HepG2 (cell line): ENCODE results near the gene HDAC3. TPM values are rescaled to one million over a fixed set of nuclear protein-coding genes. Genes with fewer than 3 reads are reported as not detected.
A peak's percentile ranks its signal among the peaks of the same experiment; 100 is the strongest.

Experiments used
- ASH2L ChIP-seq: fragments of 300-600, 200-600 bp; sonication (generic); IDR thresholded peaks from 2 replicates; pipeline ENCODE4 v1.7.0; 2017; ENCODE audit warnings: low read depth, mild to moderate bottlenecking, moderate library complexity, mixed read lengths, low read length; ENCODE audit not compliant: insufficient read length
- MTF2 ChIP-seq: sonication (generic); formaldehyde crosslinking; IDR thresholded peaks from 2 replicates; pipeline ENCODE4 v1.5.0; 2020; ENCODE audit warnings: missing genetic modification reagents, borderline replicate concordance
- NBN ChIP-seq: fragments of 450-650 bp; conservative IDR thresholded peaks from 2 replicates; pipeline ENCODE4 v1.6.1; 2017
- PPARG ChIP-seq: conservative IDR thresholded peaks from 2 replicates; pipeline ENCODE4 v1.6.1; 2016; ENCODE audit warnings: missing biosample characterization, missing genetic modification reagents
- SKI ChIP-seq: fragments of 450-650 bp; IDR thresholded peaks from one replicate; pipeline ENCODE4 v1.6.1; 2018; ENCODE audit warnings: mild to moderate bottlenecking; ENCODE audit not compliant: partially characterized antibody
- TP53 ChIP-seq: sonication (generic); formaldehyde crosslinking; conservative IDR thresholded peaks from 2 replicates; pipeline ENCODE4 v1.4.0; 2020; ENCODE audit warnings: missing genetic modification reagents
- ZBTB42 ChIP-seq: sonication (generic); formaldehyde crosslinking; IDR thresholded peaks from 2 replicates; pipeline ENCODE4 v1.5.0; 2020; ENCODE audit warnings: mild to moderate bottlenecking, missing genetic modification reagents
- ZFP37 ChIP-seq: sonication (generic); formaldehyde crosslinking; IDR thresholded peaks from 2 replicates; pipeline ENCODE4 v1.4.0; 2020; ENCODE audit warnings: missing genetic modification reagents, borderline replicate concordance
- ZNF33B ChIP-seq: sonication (generic); formaldehyde crosslinking; IDR thresholded peaks from 2 replicates; pipeline ENCODE4 v1.5.1; 2020; ENCODE audit warnings: mild to moderate bottlenecking, missing genetic modification reagents
- ZNF703 ChIP-seq: sonication (generic); formaldehyde crosslinking; IDR thresholded peaks from 2 replicates; pipeline ENCODE4 v1.5.1; 2020; ENCODE audit warnings: missing genetic modification reagents, mild to moderate bottlenecking, moderate library complexity, borderline replicate concordance
- polyA plus RNA-seq, 8 experiments: library from polyadenylated mRNA; depleted of rRNA in 3 of 8; stranded (reverse) in 7 of 8; unstranded in 1 of 8; fragments of >200 nt; fragmentation: Illumina TruSeq in 4 of 8; extraction: Trizol in 4 of 8; gene quantifications; 2 replicates each; pipeline versions ENCODE4 v1.2.1 to v1.2.3, GENCODE V29; 2011 to 2016; ENCODE audit warnings: low read depth in 4 of 8, missing spikeins in 1 of 8, mixed read lengths in 1 of 8; ENCODE audit not compliant: insufficient read depth in 1 of 8
- total RNA-seq, 5 experiments: library from RNA; depleted of rRNA; stranded (reverse); fragments of >200 nt; fragmentation: Illumina TruSeq; extraction: Trizol; gene quantifications; 2 replicates each; pipeline ENCODE4 v1.2.3, GENCODE V29; 2016; ENCODE audit warnings: low read depth in 1 of 5
- TF ChIP-seq, protein P1 (sequence below), 2 experiments: fragments of 450-650 bp in 1 of 2; sonication (generic) in 1 of 2; formaldehyde crosslinking; IDR thresholded peaks; 2 replicates each; pipeline versions ENCODE4 v1.5.0 to v1.8.0; 2020 to 2022; ENCODE audit warnings: mild to moderate bottlenecking in 1 of 2, missing genetic modification reagents in 1 of 2
- TF ChIP-seq, protein P2 (sequence below): sonication (generic); formaldehyde crosslinking; IDR thresholded peaks from 2 replicates; pipeline ENCODE4 v1.5.0; 2020; ENCODE audit warnings: missing genetic modification reagents
- TF ChIP-seq, protein P3 (sequence below), 2 experiments: sonication (generic) in 1 of 2; formaldehyde crosslinking in 1 of 2; IDR thresholded peaks; 2 replicates each; pipeline versions ENCODE4 v1.6.1 to v1.9.0; 2014 to 2022; ENCODE audit warnings: antibody characterized with exemption in 1 of 2, borderline replicate concordance in 1 of 2, inconsistent platforms in 1 of 2, low read depth in 1 of 2, missing genetic modification reagents in 1 of 2
- TF ChIP-seq, protein P4 (sequence below): sonication (generic); formaldehyde crosslinking; IDR thresholded peaks from 2 replicates; pipeline ENCODE4 v1.5.0; 2020; ENCODE audit warnings: missing genetic modification reagents
- TF ChIP-seq, protein P5 (sequence below): sonication (generic); formaldehyde crosslinking; IDR thresholded peaks from 2 replicates; pipeline ENCODE4 v1.4.0; 2020; ENCODE audit warnings: mild to moderate bottlenecking, missing genetic modification reagents
- TF ChIP-seq, protein P6 (sequence below): sonication (generic); formaldehyde crosslinking; IDR thresholded peaks from 2 replicates; pipeline ENCODE4 v1.8.1; 2023; ENCODE audit warnings: missing genetic modification reagents, inconsistent platforms, borderline replicate concordance

Gene HDAC3
- total and polyA plus RNA-seq, 2 of the 13 experiments (the other 11 are each of a cell fraction or from before 2014, with no cell fraction given): 84.0 to 94.1 TPM

DNA sequence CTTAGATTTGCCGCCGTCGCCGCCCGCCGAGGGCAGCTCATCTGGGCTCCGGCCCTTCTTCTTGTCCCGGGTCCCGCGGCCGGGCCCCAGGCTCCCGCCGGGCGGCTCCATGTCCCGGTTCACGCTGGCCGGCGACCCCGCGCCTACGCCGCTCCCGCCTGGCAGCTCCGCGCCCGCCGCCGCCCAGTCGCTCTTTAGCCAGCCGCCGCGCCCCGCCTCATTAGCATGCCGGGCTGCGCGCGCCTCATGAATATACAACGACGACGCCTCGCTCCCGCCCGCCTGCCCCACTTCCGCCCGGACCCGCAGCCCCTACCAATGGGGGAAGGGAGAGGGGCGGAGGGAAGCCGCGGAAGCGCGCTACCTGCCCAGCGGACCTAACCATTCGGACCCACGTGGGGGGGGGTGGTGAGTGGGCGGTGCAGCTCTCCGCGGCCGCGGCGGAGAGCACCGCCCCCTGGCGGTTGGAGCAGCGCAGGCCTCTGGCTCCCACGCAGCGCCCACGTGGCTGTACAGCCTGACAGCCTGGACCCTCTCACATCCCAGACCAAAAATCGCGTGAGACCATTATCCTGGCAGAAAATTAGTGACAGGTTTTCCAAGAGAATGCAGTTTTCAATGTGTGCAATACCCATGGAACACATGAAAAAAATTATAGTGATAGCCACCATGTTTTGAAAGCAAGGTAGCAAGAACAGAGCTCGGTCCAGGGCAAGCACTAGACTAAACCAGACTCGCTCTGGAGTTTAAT lies 17.7 kb downstream of the HDAC3 start, which contains the start of gene DIAPH1 (continued):
- TF ChIP-seq, protein P1, sequence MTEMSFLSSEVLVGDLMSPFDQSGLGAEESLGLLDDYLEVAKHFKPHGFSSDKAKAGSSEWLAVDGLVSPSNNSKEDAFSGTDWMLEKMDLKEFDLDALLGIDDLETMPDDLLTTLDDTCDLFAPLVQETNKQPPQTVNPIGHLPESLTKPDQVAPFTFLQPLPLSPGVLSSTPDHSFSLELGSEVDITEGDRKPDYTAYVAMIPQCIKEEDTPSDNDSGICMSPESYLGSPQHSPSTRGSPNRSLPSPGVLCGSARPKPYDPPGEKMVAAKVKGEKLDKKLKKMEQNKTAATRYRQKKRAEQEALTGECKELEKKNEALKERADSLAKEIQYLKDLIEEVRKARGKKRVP (CRISPR knock-in tag; IDR thresholded peaks at IDR 0.05): no peak
- TF ChIP-seq ZNF703 (peak; percentile 74; the same call in 1 of the 2 replicates), ASH2L (no peak), TP53 (no peak), PPARG (CRISPR knock-in tag) (0 out of 2 replicates have a peak, but pooled peaks have one; percentile 21), NBN (no peak), ZFP37 (no peak), ZBTB42 (CRISPR knock-in tag) (no peak), MTF2 (no peak), ZNF33B (CRISPR knock-in tag) (no peak; the same call in 1 of the 2 replicates), SKI (peak; percentile 85)
- TF ChIP-seq, protein P2, sequence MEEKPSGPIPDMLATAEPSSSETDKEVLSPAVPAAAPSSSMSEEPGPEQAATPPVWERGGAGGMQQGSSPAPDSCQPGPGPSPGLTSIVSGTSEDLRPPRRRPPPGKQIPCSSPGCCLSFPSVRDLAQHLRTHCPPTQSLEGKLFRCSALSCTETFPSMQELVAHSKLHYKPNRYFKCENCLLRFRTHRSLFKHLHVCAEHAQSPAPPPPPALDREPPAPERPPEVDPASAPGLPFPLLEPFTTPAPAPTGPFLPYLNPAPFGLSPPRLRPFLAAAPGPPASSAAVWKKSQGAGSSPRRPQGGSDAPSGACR (CRISPR knock-in tag): 0 out of 2 replicates have a peak, but pooled peaks have one; percentile 25
- TF ChIP-seq, protein P3, sequence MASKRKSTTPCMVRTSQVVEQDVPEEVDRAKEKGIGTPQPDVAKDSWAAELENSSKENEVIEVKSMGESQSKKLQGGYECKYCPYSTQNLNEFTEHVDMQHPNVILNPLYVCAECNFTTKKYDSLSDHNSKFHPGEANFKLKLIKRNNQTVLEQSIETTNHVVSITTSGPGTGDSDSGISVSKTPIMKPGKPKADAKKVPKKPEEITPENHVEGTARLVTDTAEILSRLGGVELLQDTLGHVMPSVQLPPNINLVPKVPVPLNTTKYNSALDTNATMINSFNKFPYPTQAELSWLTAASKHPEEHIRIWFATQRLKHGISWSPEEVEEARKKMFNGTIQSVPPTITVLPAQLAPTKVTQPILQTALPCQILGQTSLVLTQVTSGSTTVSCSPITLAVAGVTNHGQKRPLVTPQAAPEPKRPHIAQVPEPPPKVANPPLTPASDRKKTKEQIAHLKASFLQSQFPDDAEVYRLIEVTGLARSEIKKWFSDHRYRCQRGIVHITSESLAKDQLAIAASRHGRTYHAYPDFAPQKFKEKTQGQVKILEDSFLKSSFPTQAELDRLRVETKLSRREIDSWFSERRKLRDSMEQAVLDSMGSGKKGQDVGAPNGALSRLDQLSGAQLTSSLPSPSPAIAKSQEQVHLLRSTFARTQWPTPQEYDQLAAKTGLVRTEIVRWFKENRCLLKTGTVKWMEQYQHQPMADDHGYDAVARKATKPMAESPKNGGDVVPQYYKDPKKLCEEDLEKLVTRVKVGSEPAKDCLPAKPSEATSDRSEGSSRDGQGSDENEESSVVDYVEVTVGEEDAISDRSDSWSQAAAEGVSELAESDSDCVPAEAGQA (IDR thresholded peaks at IDR 0.05; ENCODE audit: low read depth): peak; percentile 66
- TF ChIP-seq, protein P3 (CRISPR knock-in tag; IDR thresholded peaks at IDR 0.05; ENCODE audit: borderline replicate concordance): no peak
- TF ChIP-seq, protein P4, sequence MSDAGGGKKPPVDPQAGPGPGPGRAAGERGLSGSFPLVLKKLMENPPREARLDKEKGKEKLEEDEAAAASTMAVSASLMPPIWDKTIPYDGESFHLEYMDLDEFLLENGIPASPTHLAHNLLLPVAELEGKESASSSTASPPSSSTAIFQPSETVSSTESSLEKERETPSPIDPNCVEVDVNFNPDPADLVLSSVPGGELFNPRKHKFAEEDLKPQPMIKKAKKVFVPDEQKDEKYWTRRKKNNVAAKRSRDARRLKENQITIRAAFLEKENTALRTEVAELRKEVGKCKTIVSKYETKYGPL: no peak
- TF ChIP-seq, protein P5, sequence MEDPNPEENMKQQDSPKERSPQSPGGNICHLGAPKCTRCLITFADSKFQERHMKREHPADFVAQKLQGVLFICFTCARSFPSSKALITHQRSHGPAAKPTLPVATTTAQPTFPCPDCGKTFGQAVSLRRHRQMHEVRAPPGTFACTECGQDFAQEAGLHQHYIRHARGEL: no peak
- TF ChIP-seq, protein P6, sequence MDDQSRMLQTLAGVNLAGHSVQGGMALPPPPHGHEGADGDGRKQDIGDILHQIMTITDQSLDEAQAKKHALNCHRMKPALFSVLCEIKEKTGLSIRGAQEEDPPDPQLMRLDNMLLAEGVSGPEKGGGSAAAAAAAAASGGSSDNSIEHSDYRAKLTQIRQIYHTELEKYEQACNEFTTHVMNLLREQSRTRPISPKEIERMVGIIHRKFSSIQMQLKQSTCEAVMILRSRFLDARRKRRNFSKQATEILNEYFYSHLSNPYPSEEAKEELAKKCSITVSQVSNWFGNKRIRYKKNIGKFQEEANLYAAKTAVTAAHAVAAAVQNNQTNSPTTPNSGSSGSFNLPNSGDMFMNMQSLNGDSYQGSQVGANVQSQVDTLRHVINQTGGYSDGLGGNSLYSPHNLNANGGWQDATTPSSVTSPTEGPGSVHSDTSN (CRISPR knock-in tag): no peak
